ENCODE data around the gene AVPI1. TPM values are rescaled to one million over a fixed set of nuclear protein-coding genes. Genes with fewer than 3 reads are reported as not detected.
A peak's percentile ranks its signal among the peaks of the same experiment; 100 is the strongest.

AVPI1 gene
- total and polyA plus RNA-seq, 2 experiments from 2014 or later = 7.4 to 7.6 TPM

- TF ChIP-seq ETS1 (IDR thresholded peaks at IDR 0.05) = no peak
- no peak for TF ChIP-seq EZH2phosphoT487 (IDR thresholded peaks at IDR 0.05; ENCODE audit: unreplicated experiment)
- no peak for TF ChIP-seq JUNB (IDR thresholded peaks at IDR 0.05; ENCODE audit: unreplicated experiment)
Measured at GRCh38 chr10:97689559-97690020, 2.5 kb upstream of the AVPI1 start (continued).

GRCh38 chr10:97687785-97688781 lies 1.0 kb upstream of the AVPI1 start:
- Mint-ChIP-seq H3K4me1 (peaks cover 17% of the 10 kb centered on the region), H3K4me3 (peak overlapping the region; percentile 77), H3K9me3 (no peaks in the 10 kb centered on the region), H3K27ac (peak overlapping the region; percentile 96), H3K36me3 (ENCODE audit: low read depth) (no peaks in the 10 kb centered on the region), H3K27me3 (ENCODE audit: insufficient read depth, low read depth, poor library complexity) (peaks cover 8% of the 10 kb centered on the region)
- Histone ChIP-seq H3K4me3 (peak overlapping the region; percentile 61), H3K4me1 (ENCODE audit: insufficient read depth) (peaks cover 25% of the 10 kb centered on the region), H4K20me1 (replicated peaks; ENCODE audit: insufficient read depth) (peaks cover 7% of the 10 kb centered on the region), H3F3A (replicated peaks; ENCODE audit: low read depth) (peaks cover 11% of the 10 kb centered on the region), H3K36me3 (ENCODE audit: insufficient read depth) (no peaks in the 10 kb centered on the region), H3K27ac (ENCODE audit: low read depth) (peak overlapping the region; percentile 95), H3K4me2 (peak overlapping the region; percentile 85), H3K9me2 (ENCODE audit: insufficient read depth) (no peaks in the 10 kb centered on the region), H3K79me2 (replicated peaks; ENCODE audit: insufficient read depth) (peaks cover 18% of the 10 kb centered on the region), H3K27me3 (ENCODE audit: insufficient read depth) (no peaks in the 10 kb centered on the region), H2AFZ (peak overlapping the region; percentile 98)
- no peak for TF ChIP-seq JUNB (IDR thresholded peaks at IDR 0.05; ENCODE audit: unreplicated experiment)
- no peak for TF ChIP-seq CTCF (conservative IDR thresholded peaks at IDR 0.05; ENCODE audit: low read depth in 2 of 2)
- no peak for TF ChIP-seq POLR2AphosphoS5 (IDR thresholded peaks at IDR 0.05; ENCODE audit: low read depth)
- TF ChIP-seq ZNF114 (CRISPR knock-in tag; IDR thresholded peaks at IDR 0.05) = no peak
- TF ChIP-seq EZH2phosphoT487 (IDR thresholded peaks at IDR 0.05; ENCODE audit: unreplicated experiment) = no peak
- TF ChIP-seq STAT1 (IDR thresholded peaks at IDR 0.05; ENCODE audit: unreplicated experiment) = no peak
- TF ChIP-seq REST (IDR thresholded peaks at IDR 0.05; ENCODE audit: unreplicated experiment) = no peak
- TF ChIP-seq NANOG (IDR thresholded peaks at IDR 0.05; ENCODE audit: borderline replicate concordance) = no peak
- TF ChIP-seq ETS1 (IDR thresholded peaks at IDR 0.05) = no peak
- no peak for TF ChIP-seq EZH2 (IDR thresholded peaks at IDR 0.05; ENCODE audit: low read depth, unreplicated experiment)
- no peak for TF ChIP-seq CREB1 (CRISPR knock-in tag; IDR thresholded peaks at IDR 0.05; ENCODE audit: low read depth)
- TF ChIP-seq ZNF331 (CRISPR knock-in tag; IDR thresholded peaks at IDR 0.05; ENCODE audit: low read depth) = no peak
- peak; percentile 24 for DNase-seq (ENCODE audit: low spot score)
- no peak for ATAC-seq

Measured in GM23338 (cell line).